ENCODE results near the gene SIN3A. TPM values are rescaled to one million over a fixed set of nuclear protein-coding genes. Genes with fewer than 3 reads are reported as not detected.

Gene SIN3A
- total and polyA plus RNA-seq, 9 of the 15 experiments (the other 6 are each of a cell fraction or from before 2014, with no cell fraction given): 11.1 to 70.3 (median 25.3) TPM

GRCh38 chr15:75455982-75456531, 4.6 kb upstream of the SIN3A start (continued):
- TF ChIP-seq AFF1 (IDR thresholded peaks at IDR 0.05; ENCODE audit: low read depth in 1 of 2, partially characterized antibody in 2 of 2) (no peak), MAFK (IDR thresholded peaks at IDR 0.05; ENCODE audit: low read length) (no peak), FOXA3 (CRISPR knock-in tag; conservative IDR thresholded peaks at IDR 0.05 in 1 of 2, IDR thresholded peaks at IDR 0.05 in 1 of 2) (no peak), HMGN3 (IDR thresholded peaks at IDR 0.05; ENCODE audit: borderline replicate concordance, extremely low read depth, insufficient read length, low read depth, low read length) (no peak), PHF20 (IDR thresholded peaks at IDR 0.05; ENCODE audit: partially characterized antibody) (no peak), CLOCK (CRISPR knock-in tag; IDR thresholded peaks at IDR 0.05; ENCODE audit: borderline replicate concordance) (no peak), FOS (IDR thresholded peaks at IDR 0.05; ENCODE audit: extremely low read depth, insufficient read length) (no peak), CREB3L1 (IDR thresholded peaks at IDR 0.05; ENCODE audit: borderline replicate concordance, low read depth) (no peak), HOMEZ (CRISPR knock-in tag; IDR thresholded peaks at IDR 0.05) (no peak), MAZ (CRISPR knock-in tag; conservative IDR thresholded peaks at IDR 0.05 in 1 of 2, IDR thresholded peaks at IDR 0.05 in 1 of 2) (peak in 1 of 2 experiments; percentile 52; a peak in 1 of 4 replicates), SAFB (IDR thresholded peaks at IDR 0.05; ENCODE audit: borderline replicate concordance, low read depth, low read length) (no peak), TAF1 (IDR thresholded peaks at IDR 0.05; ENCODE audit: control insufficient read depth, extremely low read depth, insufficient read depth, low read length, severe bottlenecking) (peak; percentile 28), TRIM25 (IDR thresholded peaks at IDR 0.05; ENCODE audit: borderline replicate concordance) (no peak), POLR2A (conservative IDR thresholded peaks at IDR 0.05) (peak; percentile 64; the same call in 1 of the 2 replicates), PYGO2 (tag; IDR thresholded peaks at IDR 0.05) (no peak)

Data from K562 (cell line).